HUES48 (cell line): Measurements from ENCODE around the gene ADM2.
A peak's percentile ranks its signal among the peaks of the same experiment; 100 is the strongest.

ENCODE experiments used
- H3K27ac ChIP-seq: one replicate; pipeline ENCODE4 v1.7.0; 2013; ENCODE audit warnings: low read depth, low read length, inconsistent platforms
- H3K27me3 ChIP-seq: 2 replicates; pipeline ENCODE4 v1.6.1; 2013; ENCODE audit warnings: mild to moderate bottlenecking, low read length; ENCODE audit not compliant: control insufficient read depth, insufficient read depth
- H3K36me3 ChIP-seq: 2 replicates; pipeline ENCODE4 v1.6.1; 2013; ENCODE audit warnings: low read length; ENCODE audit not compliant: control insufficient read depth, insufficient read depth
- H3K4me1 ChIP-seq: 2 replicates; pipeline ENCODE4 v1.6.1; 2013; ENCODE audit warnings: mild to moderate bottlenecking, low read length; ENCODE audit not compliant: control insufficient read depth, insufficient read depth
- H3K4me3 ChIP-seq: 2 replicates; pipeline ENCODE4 v1.5.1; 2013; ENCODE audit warnings: mild to moderate bottlenecking, low read depth, low read length
- H3K9ac ChIP-seq: 2 replicates; pipeline ENCODE4 v1.6.1; 2013; ENCODE audit warnings: mild to moderate bottlenecking, low read depth, low read length, moderate library complexity
- H3K9me3 ChIP-seq: 2 replicates; pipeline ENCODE4 v1.6.1; 2013; ENCODE audit warnings: low read length; ENCODE audit not compliant: control insufficient read depth, insufficient read depth

ADM2 gene

DNA sequence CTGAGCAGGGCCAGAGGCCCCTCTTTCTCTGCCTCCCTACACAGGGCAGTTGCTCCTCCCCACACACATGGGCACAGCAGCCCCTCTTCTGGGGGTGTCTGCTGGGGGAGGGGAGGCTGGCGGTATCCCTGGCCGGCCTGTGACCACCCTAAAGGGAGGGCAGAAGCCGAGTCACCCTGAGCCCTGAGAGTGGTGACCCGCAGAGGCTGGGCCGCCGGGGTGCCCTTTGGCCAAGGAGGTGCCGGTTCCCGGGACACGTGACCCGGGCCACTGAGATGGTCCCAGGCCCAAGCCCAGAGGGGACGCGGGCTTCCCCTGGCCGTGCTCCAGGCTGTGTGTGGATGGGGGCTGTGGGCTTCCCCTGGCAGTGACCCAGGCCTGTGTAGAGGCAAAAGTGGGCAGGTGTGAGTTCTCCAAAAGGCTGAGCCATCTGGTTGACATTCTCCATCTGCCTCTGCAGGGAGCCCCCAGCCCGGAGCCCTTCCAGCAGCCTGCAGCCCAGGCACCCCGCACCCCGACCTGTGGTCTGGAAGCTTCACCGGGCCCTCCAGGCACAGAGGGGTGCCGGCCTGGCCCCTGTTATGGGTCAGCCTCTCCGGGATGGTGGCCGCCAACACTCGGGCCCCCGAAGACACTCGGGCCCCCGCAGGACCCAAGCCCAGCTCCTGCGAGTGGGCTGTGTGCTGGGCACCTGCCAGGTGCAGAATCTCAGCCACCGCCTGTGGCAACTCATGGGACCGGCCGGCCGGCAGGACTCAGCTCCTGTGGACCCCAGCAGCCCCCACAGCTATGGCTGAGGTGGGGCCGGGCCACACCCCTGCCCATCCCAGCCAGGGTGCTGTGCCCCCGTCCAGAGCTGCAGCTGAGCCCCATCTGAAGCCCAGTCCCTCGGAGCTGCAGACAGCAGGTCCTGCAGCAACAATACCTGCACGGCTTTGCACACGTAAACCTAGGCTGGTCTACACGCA lies 1.0 kb downstream of the ADM2 start:
- Histone ChIP-seq H3K27ac (no peak overlapping the region), H3K4me1 (no peaks in the 10 kb centered on the region), H3K27me3 (peaks cover 18% of the 10 kb centered on the region), H3K36me3 (no peaks in the 10 kb centered on the region), H3K9me3 (no peaks in the 10 kb centered on the region), H3K4me3 (peak overlapping the region; percentile 77), H3K9ac (peak overlapping the region; percentile 73)

DNA sequence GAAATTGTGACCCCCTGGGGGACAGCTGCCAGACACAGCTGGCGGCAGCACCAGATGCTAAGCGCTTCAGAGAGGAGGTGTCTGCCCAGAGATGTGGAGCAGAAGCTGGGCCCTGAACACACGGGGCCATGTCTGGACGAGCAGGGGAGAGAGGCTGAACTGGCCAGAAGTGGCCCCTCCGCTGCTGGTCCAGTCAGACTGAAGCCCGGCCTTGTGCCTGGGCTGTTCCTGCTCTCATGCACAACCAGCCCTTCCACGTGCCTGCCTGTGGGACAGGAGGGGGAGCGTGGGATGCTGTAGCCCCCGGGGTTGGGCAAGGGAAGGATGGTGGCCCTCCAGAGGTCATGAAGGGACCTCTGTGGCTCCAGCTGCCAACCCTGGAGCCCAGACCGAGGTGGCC lies 1.8 kb downstream of the ADM2 start:
- H3K27me3 ChIP-seq: peaks cover 18% of the 10 kb centered on the region
- no peaks in the 10 kb centered on the region for H3K36me3 ChIP-seq
- H3K9ac ChIP-seq: no peak overlapping the region
- no peaks in the 10 kb centered on the region for H3K4me1 ChIP-seq
- H3K27ac ChIP-seq: no peak overlapping the region
- H3K9me3 ChIP-seq: no peaks in the 10 kb centered on the region
- no peak overlapping the region for H3K4me3 ChIP-seq

DNA sequence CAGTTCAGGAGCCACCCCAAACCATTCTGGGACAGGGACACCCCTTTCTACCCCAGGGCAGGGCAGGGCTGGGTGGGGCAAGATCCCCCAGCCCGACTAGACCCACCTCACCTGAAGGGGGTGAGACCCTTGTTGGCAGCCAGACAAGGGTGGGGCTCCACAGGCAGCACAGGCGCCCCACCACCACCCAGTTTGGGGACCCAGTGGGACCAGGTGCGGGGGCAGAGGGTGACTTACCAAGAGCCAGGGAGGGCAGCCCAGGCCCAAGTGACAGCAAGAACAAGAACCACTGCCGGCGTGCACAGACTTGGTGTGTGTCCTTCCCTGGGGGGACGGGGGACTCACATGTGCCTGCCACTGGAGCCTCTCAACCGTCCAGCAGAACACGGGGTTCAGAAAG lies 2.2 kb downstream of the ADM2 start:
- H3K4me3 ChIP-seq: no peak overlapping the region
- H3K27me3 ChIP-seq: peaks cover 18% of the 10 kb centered on the region
- H3K9me3 ChIP-seq: no peaks in the 10 kb centered on the region
- no peak overlapping the region for H3K27ac ChIP-seq
- H3K36me3 ChIP-seq: no peaks in the 10 kb centered on the region
- H3K9ac ChIP-seq: no peak overlapping the region
- H3K4me1 ChIP-seq: no peaks in the 10 kb centered on the region

DNA sequence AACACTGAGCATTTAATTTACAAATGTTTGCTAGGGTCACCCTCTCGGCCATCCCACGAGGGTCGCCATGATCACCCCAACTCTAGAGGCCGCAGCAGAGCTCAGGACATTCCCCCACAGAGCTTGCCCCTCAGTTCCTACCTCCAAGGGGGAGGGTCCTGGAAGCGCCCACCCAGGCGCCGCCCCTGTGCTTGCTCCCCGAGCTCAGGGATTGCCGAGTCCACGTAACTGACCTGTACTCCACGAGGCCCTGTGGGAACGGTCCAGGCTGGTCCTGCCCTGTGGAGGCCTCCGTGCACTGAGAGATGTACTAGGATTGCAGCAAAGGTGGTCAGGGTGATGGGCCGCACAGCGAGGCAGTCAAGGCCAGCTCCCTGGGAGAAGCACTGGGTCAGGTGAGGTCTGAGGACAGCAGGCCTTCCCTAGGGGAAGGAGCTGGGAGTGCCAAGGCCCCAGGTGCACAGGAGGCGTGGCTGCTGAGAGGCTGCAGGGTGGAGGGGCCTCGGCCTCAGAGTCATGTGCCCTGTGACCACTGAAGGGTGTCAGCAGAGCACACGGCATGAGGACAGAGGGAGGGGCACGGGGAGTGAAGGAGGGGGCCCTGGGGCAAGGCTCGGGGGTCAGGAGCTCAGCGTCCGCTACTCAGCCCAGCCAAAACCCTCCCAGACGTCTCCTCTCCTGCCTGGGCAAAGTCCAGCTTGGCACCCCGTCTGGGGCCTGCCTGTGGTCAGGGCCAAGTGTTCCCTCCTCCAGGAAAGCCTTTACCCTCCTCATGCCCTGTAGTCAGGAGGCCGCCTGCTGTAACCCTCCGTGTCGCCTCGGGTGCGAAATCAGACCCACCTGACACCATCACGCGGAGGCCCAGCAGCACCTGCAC lies 2.9 kb downstream of the ADM2 start:
- no peaks in the 10 kb centered on the region for H3K36me3 ChIP-seq
- H3K4me1 ChIP-seq: no peaks in the 10 kb centered on the region
- no peak overlapping the region for H3K27ac ChIP-seq
- peaks cover 18% of the 10 kb centered on the region for H3K27me3 ChIP-seq
- H3K9ac ChIP-seq: no peak overlapping the region
- no peak overlapping the region for H3K4me3 ChIP-seq
- H3K9me3 ChIP-seq: no peaks in the 10 kb centered on the region

DNA sequence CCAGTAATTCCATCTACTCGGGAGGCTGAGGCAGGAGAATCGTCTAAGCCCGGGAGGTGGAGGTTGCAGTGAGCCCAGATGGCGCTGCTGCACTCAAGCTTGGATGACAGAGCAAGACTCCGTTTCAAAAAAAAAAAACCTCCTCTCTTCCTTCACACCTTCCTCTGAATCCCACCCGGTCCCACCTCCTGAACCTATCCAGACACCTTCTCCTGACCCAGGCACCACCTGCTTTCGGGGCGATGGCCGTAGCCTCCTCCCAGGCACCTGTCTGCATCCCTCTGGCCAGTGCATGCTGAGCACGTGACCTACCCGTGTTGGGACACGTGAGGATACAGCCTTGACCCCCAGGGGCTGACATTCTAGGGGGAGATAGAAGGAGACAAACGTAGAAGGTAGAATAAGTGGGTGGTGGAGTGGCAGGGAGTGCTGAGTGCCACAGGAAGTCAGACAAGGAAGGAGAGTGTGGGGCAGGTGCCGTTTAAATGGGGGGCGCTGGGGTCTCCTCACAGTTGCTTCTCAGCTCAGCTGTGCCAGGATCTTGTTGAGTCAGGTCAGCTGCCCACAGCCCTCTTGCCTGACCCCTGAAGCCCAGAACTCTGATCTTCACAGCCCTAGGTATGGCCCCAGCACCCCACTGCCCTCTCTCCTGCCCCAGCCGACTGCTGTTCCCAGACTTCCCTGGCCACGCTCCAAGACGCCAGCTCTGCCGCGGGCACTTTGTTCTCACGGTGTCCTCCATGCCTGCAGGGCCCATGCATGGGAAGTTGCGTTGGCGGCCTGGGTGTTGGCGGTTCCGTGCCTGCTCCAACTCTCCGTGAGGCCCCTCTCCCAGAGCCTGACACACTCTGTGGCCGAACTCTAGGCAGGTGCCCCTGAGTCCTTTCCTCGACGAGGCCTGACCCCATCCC lies 4.1 kb downstream of the ADM2 start:
- no peaks in the 10 kb centered on the region for H3K36me3 ChIP-seq
- H3K4me1 ChIP-seq: no peaks in the 10 kb centered on the region
- no peaks in the 10 kb centered on the region for H3K9me3 ChIP-seq
- H3K27me3 ChIP-seq: peaks cover 7% of the 10 kb centered on the region
- no peak overlapping the region for H3K9ac ChIP-seq
- H3K27ac ChIP-seq: no peak overlapping the region
- H3K4me3 ChIP-seq: no peak overlapping the region

DNA sequence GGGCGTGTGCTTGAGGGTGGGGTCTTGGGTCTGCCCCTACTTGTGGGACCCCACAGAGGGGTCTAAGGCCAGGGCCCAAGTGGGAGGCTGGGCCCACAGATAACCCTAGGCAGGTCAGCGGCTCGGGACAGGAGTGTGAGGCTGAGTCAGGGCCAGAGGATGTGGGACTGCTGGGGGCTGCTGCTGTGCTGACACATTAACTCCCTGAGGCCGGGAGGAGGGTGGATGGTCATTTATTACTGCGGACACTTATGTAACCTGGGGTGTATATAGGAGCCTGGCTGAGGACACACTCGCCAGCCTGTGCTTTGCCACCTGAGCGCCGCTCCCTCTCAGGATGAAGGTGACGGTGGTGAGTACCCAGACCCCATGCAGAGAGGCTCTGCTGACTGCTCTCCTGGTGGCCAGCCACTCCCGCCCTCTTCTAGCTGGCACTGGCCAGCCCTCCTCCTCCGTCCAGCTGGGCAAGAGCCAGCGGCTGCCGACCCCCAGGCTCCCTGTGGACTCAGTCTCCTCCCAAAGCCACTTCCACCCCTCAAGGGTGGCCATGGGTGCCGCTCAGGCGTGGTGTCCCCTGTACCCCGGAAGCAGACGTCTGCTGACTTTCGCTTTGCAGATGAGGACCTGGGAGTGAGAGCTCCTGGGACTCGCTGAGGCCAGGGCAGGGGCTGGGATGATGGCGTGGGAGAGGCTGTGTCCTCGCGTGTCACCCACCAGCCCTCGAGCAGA lies 5.4 kb downstream of the ADM2 start, which contains the start of gene MIOX:
Gene MIOX, plus strand, starts transcription at position 299 of the 729 bp plus-strand sequence. Its CDS starts 39 bp downstream, at position 338.
- no peaks in the 10 kb centered on the region for H3K4me1 ChIP-seq
- no peak within 1 kb of the TSS for H3K9ac ChIP-seq
- no peaks in the 10 kb centered on the region for H3K27me3 ChIP-seq
- H3K9me3 ChIP-seq: no peaks in the 10 kb centered on the region
- no peak within 1 kb of the TSS for H3K27ac ChIP-seq
- H3K36me3 ChIP-seq: no peaks in the 10 kb centered on the region
- H3K4me3 ChIP-seq: no peak within 1 kb of the TSS

DNA sequence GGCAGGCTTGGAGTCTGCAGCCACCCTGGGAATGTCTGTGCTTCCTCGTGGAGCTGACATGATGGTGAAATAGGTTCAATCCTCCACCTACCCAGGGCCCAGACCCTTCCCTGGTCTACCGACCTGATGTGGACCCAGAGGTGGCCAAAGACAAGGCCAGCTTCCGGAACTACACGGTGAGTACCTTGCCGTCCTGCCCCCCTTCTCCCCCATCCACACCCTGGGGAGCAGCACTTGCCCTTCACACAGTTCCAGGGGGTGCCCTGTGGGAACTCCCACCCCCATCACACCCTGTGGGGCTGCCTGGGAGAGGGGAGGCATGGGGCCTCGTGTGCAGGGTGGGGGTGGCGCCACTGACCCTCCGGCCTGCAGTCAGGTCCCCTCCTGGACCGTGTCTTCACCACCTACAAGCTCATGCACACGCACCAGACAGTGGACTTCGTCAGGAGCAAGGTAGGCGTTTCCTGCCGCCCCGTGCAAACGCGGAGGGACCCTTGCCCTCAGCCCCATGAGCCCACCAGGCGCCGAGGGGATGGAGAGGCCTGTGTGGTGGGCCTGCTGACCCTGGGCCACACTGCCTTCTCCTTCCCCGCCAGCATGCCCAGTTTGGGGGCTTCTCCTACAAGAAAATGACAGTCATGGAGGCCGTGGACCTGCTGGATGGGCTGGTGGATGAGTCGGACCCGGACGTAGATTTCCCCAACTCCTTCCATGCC lies 6.1 kb downstream of the ADM2 start:
- H3K9me3 ChIP-seq: no peaks in the 10 kb centered on the region
- H3K4me3 ChIP-seq: no peak overlapping the region
- no peak overlapping the region for H3K27ac ChIP-seq
- H3K27me3 ChIP-seq: no peaks in the 10 kb centered on the region
- no peak overlapping the region for H3K9ac ChIP-seq
- H3K36me3 ChIP-seq: no peaks in the 10 kb centered on the region
- no peaks in the 10 kb centered on the region for H3K4me1 ChIP-seq

DNA sequence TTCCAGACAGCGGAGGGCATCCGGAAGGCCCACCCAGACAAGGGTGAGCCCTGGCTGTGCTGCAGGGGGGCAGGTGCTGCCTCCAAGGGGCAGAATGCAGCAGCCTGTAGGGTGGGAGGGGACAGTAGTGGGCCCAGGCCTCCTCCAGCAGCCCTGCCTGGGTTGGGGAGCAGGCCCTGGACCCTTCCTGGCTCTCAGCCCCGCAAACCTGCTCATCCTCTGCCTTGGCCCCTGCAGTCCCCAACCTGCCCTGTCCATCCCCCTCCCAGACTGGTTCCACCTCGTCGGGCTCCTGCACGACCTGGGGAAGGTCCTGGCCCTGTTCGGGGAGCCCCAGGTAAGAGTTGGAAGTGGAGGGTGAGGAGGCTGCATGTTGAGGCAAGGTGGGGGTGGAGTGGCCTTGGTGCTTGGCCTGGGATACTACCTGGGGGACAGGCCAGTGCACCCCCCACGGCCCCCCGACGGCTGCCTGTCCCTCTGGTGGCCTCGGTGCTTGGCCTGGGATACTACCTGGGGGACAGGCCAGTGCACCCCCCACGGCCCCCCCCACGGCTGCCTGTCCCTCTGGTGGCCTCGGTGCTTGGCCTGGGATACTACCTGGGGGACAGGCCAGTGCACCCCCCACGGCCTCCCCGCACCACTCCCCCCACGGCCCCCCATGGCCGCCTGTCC lies 6.8 kb downstream of the ADM2 start:
- Histone ChIP-seq H3K4me1 (no peaks in the 10 kb centered on the region), H3K9me3 (no peaks in the 10 kb centered on the region), H3K4me3 (no peak overlapping the region), H3K27ac (no peak overlapping the region), H3K9ac (no peak overlapping the region), H3K36me3 (no peaks in the 10 kb centered on the region), H3K27me3 (no peaks in the 10 kb centered on the region)

DNA sequence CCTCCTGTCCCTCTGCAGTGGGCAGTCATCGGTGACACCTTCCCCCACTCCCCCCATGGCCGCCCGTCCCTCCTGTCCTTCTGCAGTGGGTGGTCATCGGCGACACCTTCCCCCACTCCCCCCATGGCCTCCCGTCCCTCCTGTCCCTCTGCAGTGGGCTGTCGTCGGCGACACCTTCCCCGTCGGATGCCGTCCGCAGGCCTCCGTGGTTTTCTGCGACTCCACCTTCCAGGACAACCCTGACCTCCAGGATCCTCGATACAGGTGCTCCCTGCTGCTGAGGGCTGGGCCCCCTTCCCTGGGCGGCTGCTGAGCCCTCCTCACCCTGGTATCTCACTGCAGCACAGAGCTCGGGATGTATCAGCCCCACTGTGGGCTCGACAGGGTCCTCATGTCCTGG lies 7.5 kb downstream of the ADM2 start:
- Histone ChIP-seq H3K27me3 (no peaks in the 10 kb centered on the region), H3K4me1 (no peaks in the 10 kb centered on the region), H3K36me3 (no peaks in the 10 kb centered on the region), H3K4me3 (no peak overlapping the region), H3K27ac (no peak overlapping the region), H3K9me3 (no peaks in the 10 kb centered on the region), H3K9ac (no peak overlapping the region)
